Spleen (tissue), 13 donors: ENCODE data around the gene ELOB. TPM values are rescaled to one million over a fixed set of nuclear protein-coding genes. Genes with fewer than 3 reads are reported as not detected.

Experiments
- DNase-seq: peaks from one replicate; pipeline ENCODE4 v3.0.0-alpha.2; 2020
- H3K27ac ChIP-seq, 8 donors: fragments of 200-600 bp; sonication (generic) in 7 of 8; 1 replicate in 4 of 8; 2 replicates in 4 of 8; pipeline versions ENCODE4 v1.5.0 to v1.8.0; 2016 to 2021; ENCODE audit warnings: inconsistent platforms in 4 of 8, mild to moderate bottlenecking in 4 of 8, moderate library complexity in 1 of 8
- H3K27me3 ChIP-seq, 7 donors: fragments of 200-600 bp; sonication (generic) in 6 of 7; replicated peaks in 1 of 7; 1 replicate in 4 of 7; 2 replicates in 3 of 7; pipeline versions ENCODE4 v1.5.0 to v1.8.0; 2016 to 2021; ENCODE audit warnings: inconsistent platforms in 3 of 7, mild to moderate bottlenecking in 1 of 7
- H3K36me3 ChIP-seq, 6 donors: fragments of 200-600 bp; sonication (generic) in 5 of 6; 1 replicate in 4 of 6; 2 replicates in 2 of 6; pipeline versions ENCODE4 v1.5.0 to v1.8.0; 2016 to 2021; ENCODE audit warnings: inconsistent platforms in 2 of 6
- H3K4me1 ChIP-seq, 6 donors: fragments of 200-600 bp; sonication (generic) in 5 of 6; 1 replicate in 3 of 6; 2 replicates in 3 of 6; pipeline versions ENCODE4 v1.5.0 to v1.8.0; 2016 to 2021; ENCODE audit warnings: inconsistent platforms in 3 of 6
- H3K4me3 ChIP-seq, 8 donors: fragments of 200-600 bp; sonication (generic) in 7 of 8; 1 replicate in 4 of 8; 2 replicates in 4 of 8; pipeline versions ENCODE4 v1.5.0 to v1.8.0; 2016 to 2021; ENCODE audit warnings: inconsistent platforms in 4 of 8, mild to moderate bottlenecking in 4 of 8, moderate library complexity in 2 of 8
- H3K9me3 ChIP-seq, 8 donors: fragments of 200-600 bp; sonication (generic) in 7 of 8; 1 replicate in 4 of 8; 2 replicates in 4 of 8; pipeline versions ENCODE4 v1.5.0 to v1.8.0; 2016 to 2021; ENCODE audit warnings: inconsistent platforms in 4 of 8
- POLR2A ChIP-seq, 3 donors: fragments of 450-650 bp; IDR thresholded peaks; one replicate each; pipeline ENCODE4 v1.5.1; 2017; ENCODE audit warnings: antibody characterized with exemption in 3 of 3, mild to moderate bottlenecking in 1 of 3
- POLR2AphosphoS5 ChIP-seq, 3 donors: sonication (generic); formaldehyde crosslinking; IDR thresholded peaks; one replicate each; pipeline ENCODE4 v1.5.1; 2017; ENCODE audit warnings: antibody characterized with exemption in 3 of 3
- WGBS, 5 donors: extraction: QIAGEN DNeasy Blood & Tissue Kit in 3 of 5; methylation state at CpG; one replicate each; pipeline versions ENCODE4 v1.1.5 to v1.1.7; 2013 to 2018; 5-methylcytosine and 5-hydroxymethylcytosine counted together
- intact Hi-C: fragments of 100-400 bp; cut with DNase I; formaldehyde crosslinking; loops from one replicate; pipeline ENCODE4 v1.15.0; 2023; ENCODE audit warnings: low total_unique reads
- long read RNA-seq, 2 donors: transcript quantifications; one replicate each; lab custom pipeline, GENCODE V29; 2026
- polyA plus RNA-seq, 3 donors: library from polyadenylated mRNA; stranded (reverse); fragments of 200-250 nt; gene quantifications; one replicate each; pipeline ENCODE4 v1.2.1, GENCODE V29; 2013
- total RNA-seq, 7 donors: library from RNA; depleted of rRNA in 3 of 7; stranded (reverse); fragments of >200 nt in 3 of 7; fragmentation: NEBNext Ultra II Directional in 4 of 7; extraction: Animal tissue kit (Norgen Biotek cat#: 25700) in 4 of 7; gene quantifications; one replicate each; pipeline versions ENCODE4 v1.1.0 to v1.2.1, GENCODE V29; 2016 to 2021
- TF ChIP-seq, protein P1 (sequence below), 11 experiments: fragments of 200-600 bp in 7 of 11; fragments of 450-650 bp in 4 of 11; sonication (generic) in 4 of 11; IDR thresholded peaks in 8 of 11; conservative IDR thresholded peaks in 3 of 11; 1 replicate in 7 of 11; 2 replicates in 4 of 11; pipeline versions ENCODE4 v1.4.0 to v1.8.0; 2016 to 2021; ENCODE audit warnings: antibody characterized with exemption in 11 of 11, inconsistent platforms in 4 of 11, mild to moderate bottlenecking in 1 of 11
- donor health status: healthy with polysubstance abuse.
- donor health status: DM: no; HTN: no; CAD: no; lungs with moderate emphysema.
- donor health status: DM: no; HTN: no; CAD: no.
- donor health status: Bipolar disorder and iron deficiency.
- donor health status: healthy.
- donor health status: DM: no; HTN: no; CAD: no.
- donor health status: DM: yes; HTN: yes; CAD: no.

ELOB gene
- total RNA-seq (100 to 1,000 TPM; 128 to 467 (median 134) TPM), polyA plus RNA-seq (100 to 1,000 TPM; 233 to 378 (median 247) TPM)
- long read RNA-seq, donor 1, transcript ELOB-203 (4 exons, 991 nt): major isoform, 106 of 266 reads
- long read RNA-seq, donor 1, transcript ELOB-202 (3 exons, 997 nt): minor isoform, 78 of 266 reads
- long read RNA-seq, donor 1, partial matches to known transcripts: 57 of 266 reads
- long read RNA-seq, donor 1, other reads (novel, unspliced or antisense): 25 of 266 reads
- long read RNA-seq, donor 2, transcript ELOB-203 (4 exons, 991 nt): major isoform, 104 of 170 reads
- long read RNA-seq, donor 2, transcript ELOB-202 (3 exons, 997 nt): minor isoform, 63 of 170 reads
- long read RNA-seq, donor 2, partial matches to known transcripts: 0 of 170 reads
- long read RNA-seq, donor 2, other reads (novel, unspliced or antisense): 0 of 170 reads

DNA sequence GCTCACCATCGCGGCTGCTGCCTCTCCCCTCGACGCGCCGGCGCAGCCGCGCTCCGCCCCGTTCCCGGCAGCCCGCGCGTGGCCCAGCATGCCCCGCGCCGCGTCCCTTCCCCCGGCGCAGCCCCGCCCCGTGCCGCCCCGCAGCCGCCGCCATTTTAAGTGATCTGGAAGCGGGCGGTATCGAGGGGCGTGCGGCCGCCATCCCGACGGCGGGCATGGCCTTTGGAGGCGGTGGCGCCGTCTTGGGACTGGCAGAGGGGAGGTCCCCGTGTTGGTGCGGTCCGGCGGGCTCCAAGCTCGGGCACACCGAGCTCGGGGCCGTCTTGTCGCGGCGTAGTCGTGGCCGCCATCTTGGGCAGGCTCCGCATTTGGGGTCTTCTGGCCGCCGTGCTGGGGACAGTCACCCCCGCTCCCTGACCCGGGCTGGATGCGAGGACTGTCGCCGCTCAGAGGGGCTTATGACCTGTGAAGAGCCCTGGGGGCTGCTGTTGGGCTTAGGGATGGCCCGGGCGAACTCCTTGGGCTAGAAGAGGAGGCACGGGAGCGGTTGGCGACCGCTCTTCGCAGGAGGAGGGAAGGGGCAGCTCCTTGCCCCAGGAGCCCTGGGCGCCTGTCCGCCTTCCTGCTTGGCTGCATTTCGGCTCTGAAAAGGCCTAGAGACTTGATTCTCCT lies at the start of gene ELOB:
ELOB (minus strand) TSS at position 50 of the 672 bp plus-strand sequence; CDS start at position 9, 41 bp downstream.
- intact Hi-C loops: no loop called here

GRCh38 chr16:2825906-2826305 lies 48.8 kb upstream of the ELOB start:
- peaks cover 0 to 29% (median 10%) of the 10 kb centered on the region in 6 donors for H3K4me1 ChIP-seq
- H3K27ac ChIP-seq: no peak overlapping the region
- no peaks in the 10 kb centered on the region for H3K9me3 ChIP-seq
- intact Hi-C loops: no loop called here
- no peak overlapping the region for H3K4me3 ChIP-seq
- H3K27me3 ChIP-seq: peaks cover 0 to 33% (median 0%) of the 10 kb centered on the region in 7 donors
- DNase-seq: peak; percentile 40
- H3K36me3 ChIP-seq: no peaks in the 10 kb centered on the region
- no peak for TF ChIP-seq POLR2AphosphoS5 (IDR thresholded peaks at IDR 0.05)
- no peak for TF ChIP-seq POLR2A (IDR thresholded peaks at IDR 0.05)
- TF ChIP-seq, protein P1, sequence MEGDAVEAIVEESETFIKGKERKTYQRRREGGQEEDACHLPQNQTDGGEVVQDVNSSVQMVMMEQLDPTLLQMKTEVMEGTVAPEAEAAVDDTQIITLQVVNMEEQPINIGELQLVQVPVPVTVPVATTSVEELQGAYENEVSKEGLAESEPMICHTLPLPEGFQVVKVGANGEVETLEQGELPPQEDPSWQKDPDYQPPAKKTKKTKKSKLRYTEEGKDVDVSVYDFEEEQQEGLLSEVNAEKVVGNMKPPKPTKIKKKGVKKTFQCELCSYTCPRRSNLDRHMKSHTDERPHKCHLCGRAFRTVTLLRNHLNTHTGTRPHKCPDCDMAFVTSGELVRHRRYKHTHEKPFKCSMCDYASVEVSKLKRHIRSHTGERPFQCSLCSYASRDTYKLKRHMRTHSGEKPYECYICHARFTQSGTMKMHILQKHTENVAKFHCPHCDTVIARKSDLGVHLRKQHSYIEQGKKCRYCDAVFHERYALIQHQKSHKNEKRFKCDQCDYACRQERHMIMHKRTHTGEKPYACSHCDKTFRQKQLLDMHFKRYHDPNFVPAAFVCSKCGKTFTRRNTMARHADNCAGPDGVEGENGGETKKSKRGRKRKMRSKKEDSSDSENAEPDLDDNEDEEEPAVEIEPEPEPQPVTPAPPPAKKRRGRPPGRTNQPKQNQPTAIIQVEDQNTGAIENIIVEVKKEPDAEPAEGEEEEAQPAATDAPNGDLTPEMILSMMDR (IDR thresholded peaks at IDR 0.05 in 8 of 11, conservative IDR thresholded peaks at IDR 0.05 in 3 of 11): no peak
- 83 to 93% (median 87%) methylated on average over 9 to 11 of the region's 11 CpGs for WGBS, 5 donors

More for the DNA sequence above, at the start of gene ELOB:
- Histone ChIP-seq H3K27ac (peak within 1 kb of the TSS; percentile 100), H3K9me3 (no peaks in the 10 kb centered on the region), H3K4me1 (peaks cover 22 to 54% (median 39%) of the 10 kb centered on the region in 6 donors), H3K27me3 (no peaks in the 10 kb centered on the region), H3K4me3 (peak within 1 kb of the TSS; percentile 75 to 97 (median 93)), H3K36me3 (peaks cover 0 to 33% (median 25%) of the 10 kb centered on the region in 6 donors)
- TF ChIP-seq POLR2A (IDR thresholded peaks at IDR 0.05) (peak in 2 of 3 donors; percentile 12 to 21), POLR2AphosphoS5 (IDR thresholded peaks at IDR 0.05) (peak; percentile 89 to 94 (median 92))
- TF ChIP-seq, protein P1 (IDR thresholded peaks at IDR 0.05 in 8 of 11, conservative IDR thresholded peaks at IDR 0.05 in 3 of 11): no peak
- WGBS, 5 donors: 0 to 3% (median 1%) methylated on average over 8 to 69 of the region's 70 CpGs
- DNase-seq: peak; percentile 97

GRCh38 chr16:2825049-2825742 lies 48.1 kb upstream of the ELOB start:
- H3K27ac ChIP-seq: no peak overlapping the region
- TF ChIP-seq, protein P1 (IDR thresholded peaks at IDR 0.05 in 8 of 11, conservative IDR thresholded peaks at IDR 0.05 in 3 of 11): no peak
- TF ChIP-seq POLR2A (IDR thresholded peaks at IDR 0.05): no peak
- TF ChIP-seq POLR2AphosphoS5 (IDR thresholded peaks at IDR 0.05): no peak
- peaks cover 0 to 22% (median 9%) of the 10 kb centered on the region in 6 donors for H3K4me1 ChIP-seq
- H3K27me3 ChIP-seq: peaks cover 0 to 31% (median 0%) of the 10 kb centered on the region in 7 donors
- no peak overlapping the region for H3K4me3 ChIP-seq
- H3K9me3 ChIP-seq: no peaks in the 10 kb centered on the region
- peak; percentile 59 for DNase-seq
- no peaks in the 10 kb centered on the region for H3K36me3 ChIP-seq
- intact Hi-C loops: no loop called here
- WGBS, 5 donors: 71 to 85% (median 80%) methylated on average over 26 of the region's 26 CpGs
